ENCODE results near the gene KLK8.

GRCh38 chr19:51025809-51026553 lies 24.6 kb upstream of the KLK8 start:
- TF ChIP-seq EZH2 (IDR thresholded peaks at IDR 0.05; ENCODE audit: borderline replicate concordance, low read length) (no peak), CTCF (IDR thresholded peaks at IDR 0.05; ENCODE audit: low read length) (no peak)

Measured in OCI-LY1 (cell line).